Measurements from ENCODE around the gene PHACTR3.

DNA sequence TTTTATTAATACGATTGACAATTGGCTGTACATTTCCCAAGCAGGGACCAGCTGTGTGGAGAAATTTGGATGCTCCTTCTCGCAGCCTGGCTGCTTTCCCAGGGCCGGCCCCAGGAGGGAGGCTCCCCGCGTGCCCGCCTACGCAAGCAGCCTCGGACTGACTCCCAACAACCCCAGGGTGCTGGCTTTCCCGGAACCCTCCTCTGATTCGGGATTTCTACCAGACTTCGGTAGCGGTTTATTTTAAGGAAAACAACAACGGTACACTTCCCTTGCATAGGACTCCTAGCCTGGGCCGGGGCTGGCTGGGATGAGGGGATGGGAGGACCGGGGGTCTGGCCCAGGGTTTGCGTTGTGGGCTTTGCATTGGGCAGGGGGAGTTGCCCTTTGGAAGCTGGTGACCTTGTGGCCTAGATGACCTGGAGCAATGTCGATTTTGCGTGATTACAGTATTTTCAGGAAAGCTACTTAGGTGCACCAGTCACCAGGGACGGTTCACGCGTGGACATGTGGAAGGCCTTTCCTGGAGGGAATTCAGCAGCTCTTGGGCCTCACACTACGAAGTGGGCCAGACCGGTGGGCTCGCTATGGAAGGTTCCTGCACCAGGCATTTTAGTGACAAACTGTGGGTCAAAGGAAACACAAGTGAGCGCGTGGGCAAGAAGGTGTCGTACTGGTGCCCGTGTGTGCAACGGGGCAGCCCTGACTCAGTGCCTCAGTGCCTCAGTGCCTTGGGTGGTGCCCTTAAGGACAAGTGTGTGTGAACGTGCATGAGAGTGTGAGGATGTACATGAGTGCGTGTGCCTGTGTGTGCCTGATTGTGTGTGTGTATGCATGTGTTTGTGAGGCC is 20.7 kb upstream of the PHACTR3 start:
- TF ChIP-seq, protein P1, sequence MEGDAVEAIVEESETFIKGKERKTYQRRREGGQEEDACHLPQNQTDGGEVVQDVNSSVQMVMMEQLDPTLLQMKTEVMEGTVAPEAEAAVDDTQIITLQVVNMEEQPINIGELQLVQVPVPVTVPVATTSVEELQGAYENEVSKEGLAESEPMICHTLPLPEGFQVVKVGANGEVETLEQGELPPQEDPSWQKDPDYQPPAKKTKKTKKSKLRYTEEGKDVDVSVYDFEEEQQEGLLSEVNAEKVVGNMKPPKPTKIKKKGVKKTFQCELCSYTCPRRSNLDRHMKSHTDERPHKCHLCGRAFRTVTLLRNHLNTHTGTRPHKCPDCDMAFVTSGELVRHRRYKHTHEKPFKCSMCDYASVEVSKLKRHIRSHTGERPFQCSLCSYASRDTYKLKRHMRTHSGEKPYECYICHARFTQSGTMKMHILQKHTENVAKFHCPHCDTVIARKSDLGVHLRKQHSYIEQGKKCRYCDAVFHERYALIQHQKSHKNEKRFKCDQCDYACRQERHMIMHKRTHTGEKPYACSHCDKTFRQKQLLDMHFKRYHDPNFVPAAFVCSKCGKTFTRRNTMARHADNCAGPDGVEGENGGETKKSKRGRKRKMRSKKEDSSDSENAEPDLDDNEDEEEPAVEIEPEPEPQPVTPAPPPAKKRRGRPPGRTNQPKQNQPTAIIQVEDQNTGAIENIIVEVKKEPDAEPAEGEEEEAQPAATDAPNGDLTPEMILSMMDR (IDR thresholded peaks at IDR 0.05), result no peak
- no peak for TF ChIP-seq EZH2 (IDR thresholded peaks at IDR 0.05)

Measured in neural progenitor cell (in vitro differentiated cells).